Activated CD8-positive, alpha-beta memory T cell treated with anti-CD3 and anti-CD28 coated beads for 24 hours (primary cell): ENCODE results near the gene ASNS.
"Not testable (repeated sequence)": the region's sequence is repeated elsewhere in the genome, so short reads cannot be mapped to it uniquely, and the experiment has no call there.

ENCODE experiments used
- DNase-seq: peaks from one replicate; pipeline ENCODE4 v3.0.0-alpha.2; 2020

Gene ASNS, protein sequence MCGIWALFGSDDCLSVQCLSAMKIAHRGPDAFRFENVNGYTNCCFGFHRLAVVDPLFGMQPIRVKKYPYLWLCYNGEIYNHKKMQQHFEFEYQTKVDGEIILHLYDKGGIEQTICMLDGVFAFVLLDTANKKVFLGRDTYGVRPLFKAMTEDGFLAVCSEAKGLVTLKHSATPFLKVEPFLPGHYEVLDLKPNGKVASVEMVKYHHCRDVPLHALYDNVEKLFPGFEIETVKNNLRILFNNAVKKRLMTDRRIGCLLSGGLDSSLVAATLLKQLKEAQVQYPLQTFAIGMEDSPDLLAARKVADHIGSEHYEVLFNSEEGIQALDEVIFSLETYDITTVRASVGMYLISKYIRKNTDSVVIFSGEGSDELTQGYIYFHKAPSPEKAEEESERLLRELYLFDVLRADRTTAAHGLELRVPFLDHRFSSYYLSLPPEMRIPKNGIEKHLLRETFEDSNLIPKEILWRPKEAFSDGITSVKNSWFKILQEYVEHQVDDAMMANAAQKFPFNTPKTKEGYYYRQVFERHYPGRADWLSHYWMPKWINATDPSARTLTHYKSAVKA

DNA sequence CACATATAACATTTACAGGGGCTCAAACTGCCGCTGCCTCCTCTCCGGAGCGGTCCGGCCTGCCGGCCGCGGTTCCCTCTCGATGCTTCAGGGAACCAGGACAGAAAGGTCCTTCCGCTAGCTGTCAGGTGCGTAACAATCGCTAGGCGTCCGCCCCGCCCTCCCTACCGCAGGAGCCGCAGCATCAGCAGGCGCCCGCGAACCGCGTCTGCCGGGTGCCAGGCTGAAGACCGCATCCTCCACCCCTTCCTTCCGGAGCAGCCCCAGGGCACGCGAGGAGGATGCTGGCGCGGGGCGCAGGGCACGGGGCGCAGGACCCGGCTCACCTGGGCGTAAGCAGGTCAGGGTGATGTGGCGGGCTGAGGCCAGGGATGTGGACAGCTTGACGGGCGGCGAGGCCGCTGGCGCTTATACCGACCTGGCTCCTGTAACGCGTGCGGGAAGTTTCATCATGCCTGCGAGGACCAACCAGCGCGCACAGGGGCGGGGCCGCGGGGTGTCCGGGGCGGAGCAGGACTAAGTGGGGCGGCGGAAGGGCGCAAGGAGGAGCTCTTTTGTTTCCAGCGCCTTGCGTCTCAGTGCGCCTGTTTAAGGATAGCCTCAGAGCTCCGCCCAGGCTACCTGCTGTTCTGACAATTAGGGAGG, at the start of gene ASNS:
Gene ASNS (minus strand): TSS at position 384 of the 645 bp plus-strand sequence. CDS start 3,252 bp downstream, outside the sequence.
- peak; percentile 98 for DNase-seq

DNA sequence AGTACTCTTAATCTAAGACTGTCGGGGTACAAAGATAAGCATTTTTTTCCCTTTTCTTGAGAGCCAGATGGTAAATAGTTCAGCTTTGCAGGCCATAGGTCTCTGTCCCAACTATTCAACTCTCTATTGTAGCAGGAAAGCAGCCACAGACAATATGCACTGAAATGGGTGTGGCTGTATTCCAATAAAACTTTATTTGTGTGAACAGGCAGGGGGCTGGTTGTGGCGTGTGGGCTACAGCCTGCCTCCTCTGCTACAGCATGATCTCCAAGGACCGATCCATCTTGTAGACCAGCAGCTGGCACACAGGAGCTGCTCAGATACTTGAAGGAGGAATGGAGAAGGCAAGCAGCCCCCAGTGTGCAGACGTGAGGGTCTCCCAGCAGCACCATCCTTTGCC, 49.0 kb upstream of the ASNS start:
- DNase-seq = not testable (repeated sequence)

DNA sequence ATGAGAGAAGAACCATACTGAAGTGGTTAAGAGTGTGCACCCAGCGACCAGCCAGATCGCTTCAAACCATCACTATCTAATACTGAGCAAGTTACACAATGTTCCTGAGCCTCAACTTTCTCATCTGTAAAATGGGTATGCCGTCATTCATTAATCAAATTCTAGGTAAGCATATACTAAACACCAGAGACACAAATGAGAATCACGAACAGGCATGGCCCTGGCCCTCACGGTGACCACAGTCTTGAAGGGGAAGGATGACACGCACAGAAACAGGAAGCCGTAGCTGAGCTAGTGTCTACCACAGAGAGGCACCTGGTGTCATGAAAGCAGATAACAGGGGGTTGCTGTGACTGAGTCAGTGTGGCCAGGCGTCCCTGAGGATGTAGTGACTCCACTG, 43.1 kb upstream of the ASNS start:
- DNase-seq = not testable (repeated sequence)

DNA sequence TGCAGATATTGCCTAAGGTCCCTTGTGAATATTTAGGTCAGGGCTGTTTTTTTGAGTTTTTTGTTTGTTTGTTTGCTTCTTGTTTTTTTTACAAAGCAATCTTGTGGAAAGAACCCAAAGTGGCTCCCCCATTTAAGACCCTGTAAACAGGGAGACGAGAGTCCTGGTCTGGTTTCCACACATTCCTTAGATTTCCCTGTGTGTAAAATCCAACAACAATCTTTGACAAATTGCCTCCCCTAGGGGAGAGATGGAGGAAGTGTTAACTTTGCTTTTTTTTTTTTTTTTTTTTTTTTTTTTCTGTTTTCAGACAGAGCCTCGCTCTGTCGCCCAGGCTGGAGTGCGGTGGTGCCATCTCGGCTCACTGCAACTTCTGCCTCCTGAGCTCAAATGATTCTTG, 40.1 kb upstream of the ASNS start:
- DNase-seq = not testable (repeated sequence)

DNA sequence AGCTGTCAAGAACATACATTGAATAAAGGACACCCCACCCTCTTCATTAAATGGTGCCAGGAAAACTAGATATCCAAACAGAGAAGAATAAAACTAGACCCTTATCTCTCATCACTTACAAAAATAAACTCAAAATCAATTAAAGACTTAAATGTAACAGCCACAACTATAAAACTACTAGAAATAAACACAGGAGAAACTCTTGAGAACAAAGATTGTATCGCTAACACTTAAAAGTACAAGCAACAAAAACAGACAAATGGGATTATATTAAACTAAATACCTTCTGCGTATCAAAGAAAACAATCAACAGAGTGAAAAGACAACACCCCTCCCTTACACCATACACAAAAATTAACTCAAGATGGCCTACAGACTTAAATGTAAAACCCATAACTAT, 24.7 kb upstream of the ASNS start:
- DNase-seq = not testable (repeated sequence)

DNA sequence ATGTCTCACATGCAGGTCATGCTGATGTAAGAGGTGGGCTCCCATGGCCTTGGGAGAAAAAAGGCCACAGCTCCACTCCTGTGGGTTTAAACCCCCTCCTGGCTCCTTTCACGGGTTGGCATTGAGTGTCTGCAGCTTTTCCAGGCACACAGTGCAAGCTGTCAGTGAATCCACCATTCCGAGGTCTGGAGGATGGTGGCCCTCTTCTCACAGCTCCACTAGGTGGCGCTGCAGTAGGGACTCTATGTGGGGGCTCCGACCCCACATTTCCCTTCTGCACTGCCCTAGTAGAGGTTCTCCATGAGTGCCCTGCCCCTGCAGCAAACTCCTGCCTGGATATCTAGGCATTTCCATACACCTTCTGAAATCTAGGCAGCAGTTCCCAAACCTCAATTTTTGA, 19.5 kb upstream of the ASNS start:
- DNase-seq = not testable (repeated sequence)

DNA sequence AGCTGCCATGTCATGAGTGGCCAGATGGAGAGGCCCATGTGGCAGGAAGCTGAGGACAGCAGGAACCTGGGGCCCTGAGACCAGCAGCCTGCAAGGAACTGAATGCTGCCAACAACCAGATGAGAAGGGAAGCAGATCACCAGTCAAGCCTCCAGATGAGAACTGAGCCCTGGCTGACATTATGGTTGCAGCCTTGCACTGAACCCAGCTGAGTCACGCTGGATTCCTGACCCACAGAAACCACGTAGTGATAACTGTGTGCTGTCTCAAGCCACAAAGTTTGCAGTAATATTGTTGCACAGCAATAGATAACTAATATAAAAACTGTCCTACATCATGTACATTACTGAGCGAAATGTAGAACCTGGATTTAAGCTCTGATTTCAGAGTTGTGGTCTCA, 7.3 kb upstream of the ASNS start:
- DNase-seq = not testable (repeated sequence)

DNA sequence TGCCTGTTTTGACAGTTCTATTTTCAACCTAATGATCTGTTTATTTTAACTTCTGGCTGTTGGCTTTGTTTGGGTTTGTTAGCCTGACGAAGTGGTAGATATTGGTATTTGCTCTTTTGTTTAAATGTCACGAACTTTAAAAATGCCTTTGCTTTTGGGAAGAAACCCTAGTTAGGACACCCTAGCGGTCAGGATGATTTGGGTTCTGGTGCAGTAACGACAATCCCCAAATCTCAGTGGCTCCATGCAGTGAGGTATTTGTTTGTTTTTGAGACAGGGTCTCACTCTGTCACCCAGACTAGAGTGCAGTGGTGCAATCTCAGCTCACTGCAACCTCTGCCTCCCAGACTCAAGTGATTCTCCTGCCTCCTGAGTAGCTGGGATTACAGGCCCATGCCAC, 2.7 kb upstream of the ASNS start:
- not testable (repeated sequence) for DNase-seq

DNA sequence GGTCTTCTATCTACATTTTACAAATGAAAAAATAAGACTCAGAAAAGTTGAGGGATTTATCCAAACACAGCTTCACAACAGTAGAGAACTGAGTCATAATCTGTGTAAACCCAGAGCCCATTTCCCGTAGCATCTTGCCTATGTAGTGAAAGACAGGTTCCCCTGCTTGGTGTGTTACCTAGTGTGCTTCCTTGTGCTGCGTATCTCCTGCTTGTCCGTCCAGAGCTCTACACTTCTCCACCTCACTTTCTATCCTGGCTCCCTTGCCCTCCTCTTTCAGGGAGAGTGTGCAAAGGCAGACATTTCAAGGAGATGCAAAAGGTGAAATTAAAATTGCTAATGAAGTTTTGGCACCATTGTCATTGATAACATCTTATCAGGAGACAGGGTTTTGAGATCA, 1.4 kb upstream of the ASNS start:
- no peak for DNase-seq

DNA sequence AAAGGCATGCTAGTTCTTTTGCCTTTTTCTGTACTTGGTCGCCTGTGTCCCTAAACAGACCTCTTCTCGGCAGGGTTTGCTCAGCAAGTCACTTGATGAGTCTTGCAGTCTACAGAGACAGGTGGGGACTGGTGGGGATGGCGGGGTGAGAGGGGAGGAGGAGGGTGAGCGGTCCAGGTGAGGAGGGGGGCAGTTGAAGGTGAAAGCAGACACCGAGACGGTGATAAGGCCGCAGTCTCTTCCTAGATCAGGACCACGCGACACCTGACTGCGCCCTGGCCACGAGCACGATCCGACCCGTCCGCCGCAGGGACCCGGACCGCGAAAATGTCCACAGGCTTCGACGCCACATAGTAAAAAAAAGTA, 566 bp downstream of the ASNS start:
- no peak for DNase-seq

DNA sequence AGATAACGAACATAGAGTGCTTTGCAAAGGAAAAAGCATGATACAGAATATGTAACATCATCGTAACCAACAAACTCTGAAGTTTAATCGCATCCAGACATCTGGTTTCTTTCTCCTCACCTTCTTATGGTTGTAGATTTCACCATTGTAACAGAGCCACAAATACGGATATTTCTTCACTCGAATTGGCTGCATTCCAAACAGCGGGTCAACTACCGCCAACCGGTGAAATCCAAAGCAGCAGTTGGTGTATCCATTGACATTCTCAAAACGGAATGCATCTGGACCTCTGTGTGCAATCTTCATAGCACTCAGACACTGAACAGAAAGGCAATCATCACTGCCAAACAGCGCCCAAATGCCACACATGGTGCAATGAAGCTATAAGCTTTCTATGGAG, 3.4 kb downstream of the ASNS start:
- DNase-seq = no peak

DNA sequence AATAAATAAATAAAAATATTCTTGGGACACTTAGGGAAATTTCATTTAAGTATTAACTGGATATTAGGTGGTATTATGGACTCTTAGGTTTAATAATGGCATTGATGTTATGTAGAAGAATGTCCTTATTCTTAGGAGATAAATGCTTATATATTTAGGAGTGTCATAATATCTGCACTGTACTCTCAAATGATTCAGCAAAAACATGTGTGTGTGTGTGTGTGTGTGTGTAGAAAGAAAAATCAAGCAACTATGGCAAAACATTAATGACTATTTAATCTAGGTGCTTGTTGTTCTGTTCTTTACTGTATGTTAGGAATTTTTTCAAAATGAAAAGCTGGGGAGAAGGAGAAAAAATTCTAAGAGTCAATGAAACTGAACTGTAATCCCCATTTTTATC, 3.9 kb downstream of the ASNS start:
- DNase-seq = no peak

DNA sequence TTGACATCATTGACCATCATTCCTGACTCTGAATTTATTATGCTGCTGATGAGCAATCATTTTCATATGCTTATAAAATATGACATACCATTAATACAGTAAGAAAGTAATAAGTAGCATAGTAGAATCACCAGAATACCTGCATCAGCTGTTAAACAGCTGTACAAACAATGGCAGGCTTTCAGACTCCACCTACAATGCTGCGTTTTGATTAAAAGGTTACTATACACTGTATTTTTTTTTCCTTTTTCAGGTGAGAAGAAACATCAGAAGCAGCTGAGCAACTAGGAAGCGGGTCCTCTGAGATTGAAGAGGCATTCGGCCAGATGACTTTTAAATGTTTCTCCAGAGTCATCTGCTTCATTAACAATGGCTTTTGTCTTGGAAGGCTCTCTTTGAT, 7.1 kb downstream of the ASNS start:
- DNase-seq = no peak

DNA sequence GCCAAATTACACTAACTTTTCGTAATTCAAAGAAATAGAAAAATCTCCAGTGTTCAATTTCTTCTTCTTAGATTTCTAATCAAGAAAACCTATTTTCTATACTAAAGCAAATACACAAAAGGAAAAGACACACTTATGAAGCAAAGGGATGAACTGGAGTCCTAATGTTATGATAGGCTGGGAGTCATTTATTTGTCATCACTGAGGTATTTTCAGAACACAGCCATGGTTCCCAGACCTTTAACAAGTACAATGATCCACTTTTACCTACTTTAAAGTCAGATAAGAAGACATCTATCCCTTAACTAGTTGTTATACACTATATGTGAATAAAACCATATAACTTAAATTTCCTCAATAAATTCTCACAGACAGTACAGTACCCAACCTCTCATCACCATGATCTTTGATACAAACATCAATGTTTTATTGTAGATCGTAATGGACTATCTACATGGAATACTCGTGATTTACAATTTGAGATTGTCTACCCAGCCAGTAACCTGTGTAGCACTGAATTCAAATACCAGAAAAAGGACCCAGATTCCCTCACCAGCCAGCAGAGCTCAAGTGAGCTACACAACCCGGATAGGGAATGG, 12.5 kb downstream of the ASNS start:
- DNase-seq = no peak

DNA sequence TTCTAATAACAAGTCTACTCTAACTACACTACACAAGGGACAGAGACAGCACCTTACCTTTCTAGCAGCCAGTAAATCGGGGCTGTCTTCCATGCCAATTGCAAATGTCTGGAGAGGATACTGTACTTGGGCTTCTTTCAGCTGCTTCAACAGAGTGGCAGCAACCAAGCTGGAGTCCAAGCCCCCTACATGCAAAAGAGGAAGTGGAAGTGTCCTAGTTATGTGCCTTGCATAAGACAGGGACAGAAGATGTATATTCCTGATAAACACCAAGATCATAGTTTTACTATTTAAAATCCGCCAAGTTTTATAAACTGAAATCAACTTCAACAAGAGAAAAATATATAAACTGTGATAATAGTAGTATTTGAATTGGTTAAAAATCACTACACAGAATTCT, 14.0 kb downstream of the ASNS start:
- DNase-seq = no peak

DNA sequence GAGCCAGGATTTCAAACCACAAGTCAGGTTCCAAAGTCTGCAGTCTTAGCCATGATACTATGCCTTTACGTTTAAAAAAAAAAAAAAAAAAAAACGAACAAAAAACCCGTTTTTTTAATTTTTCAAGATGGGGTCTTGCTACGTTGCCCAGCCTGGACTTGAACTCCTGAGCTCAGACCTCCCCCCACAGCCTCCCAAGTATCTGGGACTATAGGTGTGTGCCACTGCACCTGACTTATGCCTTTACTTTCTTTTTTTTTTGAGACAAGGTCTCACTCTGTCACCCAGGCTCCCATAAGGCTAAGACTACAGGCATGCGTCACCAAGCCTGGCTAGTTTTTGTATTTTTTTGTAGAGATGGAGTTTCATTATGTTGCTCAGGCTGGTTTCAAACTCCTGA, 14.7 kb downstream of the ASNS start:
- DNase-seq = no peak

DNA sequence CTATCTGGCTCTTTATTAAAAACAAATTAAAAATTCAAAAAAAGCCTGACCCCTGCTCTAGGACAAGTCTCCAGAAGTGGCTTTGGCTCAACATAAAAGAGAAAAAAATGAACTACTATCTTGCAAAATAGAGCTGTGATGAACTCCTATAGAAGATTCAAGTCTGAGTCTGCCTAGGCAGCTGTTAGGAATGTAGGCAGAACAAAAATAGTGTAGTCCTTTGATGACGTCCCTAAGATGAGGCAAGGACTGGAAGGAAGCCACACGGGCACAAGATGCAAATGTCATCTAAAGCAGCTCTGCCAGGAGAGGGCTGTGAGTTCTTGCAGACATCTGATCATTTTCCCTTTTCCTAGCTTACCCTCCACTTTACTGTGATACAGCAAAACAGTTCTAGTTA, 20.5 kb downstream of the ASNS start:
- no peak for DNase-seq

DNA sequence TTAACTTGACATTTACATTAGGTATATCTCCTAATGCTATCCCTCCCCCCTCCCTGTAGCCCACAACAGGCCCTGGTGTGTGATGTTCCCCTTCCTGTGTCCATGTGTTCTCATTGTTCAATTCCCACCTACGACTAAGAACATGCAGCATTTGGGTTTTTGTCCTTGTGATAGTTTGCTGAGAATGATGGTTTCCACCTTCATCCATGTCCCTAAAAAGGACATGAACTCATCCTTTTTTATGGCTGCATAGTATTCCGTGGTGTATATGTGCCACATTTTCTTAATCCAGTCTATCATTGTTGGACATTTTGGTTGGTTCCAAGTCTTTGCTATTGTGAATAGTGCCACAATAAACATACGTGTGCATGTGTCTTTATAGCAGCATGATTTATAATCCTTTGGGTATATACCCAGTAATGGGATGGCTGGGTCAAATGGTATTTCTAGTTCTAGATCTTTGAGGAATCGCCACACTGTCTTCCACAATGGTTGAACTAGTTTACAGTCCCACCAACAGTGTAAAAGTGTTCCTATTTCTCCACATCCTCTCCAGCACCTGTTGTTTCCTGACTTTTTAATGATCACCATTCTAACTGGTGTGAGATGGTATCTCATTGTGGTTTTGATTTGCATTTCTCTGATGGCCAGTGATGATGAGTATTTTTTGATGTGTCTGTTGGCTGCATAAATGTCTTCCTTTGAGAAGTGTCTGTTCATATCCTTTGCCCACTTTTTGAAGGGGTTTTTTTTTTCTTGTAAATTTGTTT, 21.8 kb downstream of the ASNS start:
- not testable (repeated sequence) for DNase-seq

DNA sequence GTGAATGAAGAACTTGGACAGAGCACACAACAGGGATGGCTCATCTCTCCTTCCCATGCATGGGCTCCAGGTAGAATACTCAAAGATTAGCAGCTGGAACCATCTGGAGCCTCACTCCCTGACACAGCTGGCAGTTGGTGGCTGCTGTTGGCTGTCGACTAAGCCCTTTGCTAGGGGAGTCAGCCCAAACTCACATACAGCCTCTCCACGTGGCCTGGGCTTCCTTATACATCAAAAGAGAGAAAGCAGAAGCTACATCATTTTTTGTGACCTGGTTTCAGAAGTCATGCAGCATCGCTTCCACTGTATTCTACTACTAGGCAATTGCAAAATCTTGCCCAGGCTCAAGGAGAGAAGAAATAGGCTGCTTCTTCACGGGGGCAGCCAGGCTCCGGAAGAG, 24.4 kb downstream of the ASNS start:
- no peak for DNase-seq

DNA sequence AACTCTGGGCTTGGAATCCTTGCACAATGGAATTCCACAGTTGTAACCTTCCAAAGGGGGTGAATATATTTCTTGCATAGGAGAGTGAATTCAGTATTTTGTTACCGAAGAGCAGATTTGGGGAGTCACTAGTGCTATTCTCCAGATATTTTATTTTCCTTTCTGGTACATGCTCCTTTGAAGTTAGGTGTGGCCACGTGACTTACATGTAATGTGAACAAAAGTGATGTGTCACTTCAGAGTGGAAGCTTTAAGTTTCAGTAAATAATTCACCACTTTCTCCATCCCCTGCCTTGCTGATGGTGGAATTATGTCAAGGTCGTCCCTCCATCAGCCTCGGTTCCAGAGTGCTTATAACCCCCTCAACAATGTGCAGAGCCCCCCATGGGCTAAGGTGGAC, 25.3 kb downstream of the ASNS start:
- DNase-seq = no peak

DNA sequence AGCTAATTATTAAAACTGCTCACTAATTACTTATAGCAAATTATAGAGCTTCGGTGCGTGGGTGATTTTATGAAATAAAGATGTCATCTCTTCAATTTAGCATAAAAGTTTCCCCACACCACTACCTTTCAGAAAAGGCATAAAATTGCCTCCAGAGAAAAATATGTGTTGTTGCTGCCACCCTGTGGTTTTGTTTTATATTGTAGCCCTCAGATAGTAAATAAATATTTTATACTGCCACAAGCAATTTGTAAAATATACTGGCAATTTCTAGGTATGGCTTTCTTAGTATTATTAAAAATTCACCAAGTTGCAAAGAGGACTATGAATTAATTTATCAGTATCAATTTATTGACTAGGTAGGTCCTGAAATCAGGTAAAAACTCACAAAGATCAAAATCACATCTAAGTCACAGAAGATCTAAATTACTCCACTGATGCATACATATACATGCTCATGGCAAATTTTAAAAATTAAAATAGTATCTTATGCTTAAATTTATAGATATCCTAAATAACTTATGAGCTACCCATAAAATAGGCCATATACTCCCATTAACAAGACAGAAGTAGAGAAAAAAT, 26.5 kb downstream of the ASNS start:
- no peak for DNase-seq

DNA sequence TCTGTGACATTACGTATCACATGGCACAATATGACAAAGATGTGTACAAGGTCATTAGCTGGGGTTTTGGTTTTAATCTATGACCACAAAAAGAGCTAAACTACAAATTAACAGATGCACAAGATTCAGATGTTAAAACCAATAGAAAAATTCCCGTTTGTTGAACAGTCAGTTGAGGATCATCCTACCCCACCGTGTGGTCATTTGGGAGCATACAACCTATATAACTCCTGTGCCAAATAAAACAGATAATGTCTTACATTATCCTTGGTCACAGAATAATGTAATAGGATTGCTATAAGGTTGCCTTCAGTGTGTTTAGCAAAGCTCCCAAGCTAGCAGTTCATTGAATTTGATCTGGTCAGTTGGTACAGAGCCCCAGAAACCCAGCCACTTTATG, 28.2 kb downstream of the ASNS start:
- DNase-seq = no peak
